ENCODE data around the gene CDK19. TPM values are rescaled to one million over a fixed set of nuclear protein-coding genes. Genes with fewer than 3 reads are reported as not detected.

The CDK19 gene
- total and polyA plus RNA-seq, 2 of the 13 experiments (the other 11 are each of a cell fraction or from before 2014, with no cell fraction given) = 13.4 to 27.0 TPM

GRCh38 chr6:110693994-110694393, 121.3 kb downstream of the CDK19 start:
- no peak overlapping the region for H3K9ac ChIP-seq (ENCODE audit: insufficient read depth, low read depth, low read length)
- H3K27me3 ChIP-seq (ENCODE audit: control insufficient read depth in 1 of 2, insufficient read depth in 2 of 2, low read length in 2 of 2) = no peaks in the 10 kb centered on the region
- no TSS peak for BruUV-seq (replicated peaks)
- no peak overlapping the region for H3K27ac ChIP-seq (ENCODE audit: extremely low read length, insufficient read depth, low read length)
- TF ChIP-seq ZNF335 (CRISPR knock-in tag; IDR thresholded peaks at IDR 0.05) (no peak), CCDC6 (CRISPR knock-in tag; IDR thresholded peaks at IDR 0.05) (no peak)
- peaks cover 25% of the 10 kb centered on the region for H3K4me1 ChIP-seq (ENCODE audit: insufficient read depth, low read length)
- ATAC-seq (no peak), FAIRE-seq (no peak), DNase-seq (ENCODE audit: low spot score) (no peak)
- H3K9me3 ChIP-seq (ENCODE audit: low read length) = no peaks in the 10 kb centered on the region
- H3K4me3 ChIP-seq (replicated peaks in 1 of 3; ENCODE audit: insufficient read depth in 1 of 3, low read depth in 2 of 3, low read length in 3 of 3) = no peak overlapping the region
- ChIA-PET POLR2A (no interaction called here), CTCF (ENCODE audit: low intra/inter-chr PET ratio, low total read pairs) (no interaction called here)
- intact Hi-C loops (cut with micrococcal nuclease; ENCODE audit: unreplicated experiment) (no loop called here), in situ Hi-C loops (cut with HindIII; ENCODE audit: extremely low pct_ligation_motif_present, low pct_unique_long_range_greater_than_20kb) (loop anchor here (25.0 kb wide), 1 partner anchor 293 kb away; the partner anchor contains the start of gene RPF2)
- H3K36me3 ChIP-seq (replicated peaks in 1 of 2; ENCODE audit: control insufficient read depth in 1 of 2, insufficient read depth in 2 of 2, low read length in 2 of 2) = peaks cover 0 to 1% of the 10 kb centered on the region in 2 experiments; a peak in 1 of 5 replicates
- no peaks in the 10 kb centered on the region for H4K20me1 ChIP-seq (ENCODE audit: insufficient read depth, low read length)
- no peak overlapping the region for H2AFZ ChIP-seq (ENCODE audit: low read length)
- H3K4me2 ChIP-seq (ENCODE audit: low read depth, low read length) = no peak overlapping the region
- peaks cover 44% of the 10 kb centered on the region for H3K79me2 ChIP-seq (ENCODE audit: insufficient read depth, low read length)

DNA sequence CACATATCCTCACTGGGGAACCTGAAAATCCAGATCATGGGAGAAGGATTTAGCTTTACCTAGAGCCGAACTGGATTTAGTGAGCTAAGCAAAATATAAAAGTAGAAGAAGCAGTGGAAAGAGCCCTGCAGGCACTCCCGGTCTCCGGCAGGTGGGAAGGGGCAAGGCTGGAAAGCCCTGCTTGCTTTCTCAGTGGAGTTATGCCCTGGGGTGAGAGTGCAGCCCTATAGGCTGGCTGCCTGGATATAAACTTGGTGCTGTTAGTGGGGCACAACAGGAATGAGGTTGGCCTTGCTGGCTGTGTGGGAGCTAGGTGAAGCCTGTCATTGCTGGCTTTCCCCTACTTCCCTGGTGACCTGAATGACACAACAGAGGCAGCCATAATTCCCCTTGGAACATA, 122.0 kb downstream of the CDK19 start:
- ChIA-PET CTCF (ENCODE audit: low intra/inter-chr PET ratio, low total read pairs) (no interaction called here), POLR2A (interaction anchor here (0.6 kb wide), 1 partner anchor 13 kb away, joined by 3 read pairs; no protein-coding TSS in a partner anchor)
- WGBS (ENCODE audit: low lambda C conversion rate) = 98% methylated on average over 3 of the region's 3 CpGs
- Histone ChIP-seq H3K27me3 (ENCODE audit: control insufficient read depth in 1 of 2, insufficient read depth in 2 of 2, low read length in 2 of 2) (no peaks in the 10 kb centered on the region), H3K9me3 (ENCODE audit: low read length) (no peaks in the 10 kb centered on the region), H3K4me2 (ENCODE audit: low read depth, low read length) (no peak overlapping the region), H3K4me1 (ENCODE audit: insufficient read depth, low read length) (peaks cover 32% of the 10 kb centered on the region), H3K79me2 (ENCODE audit: insufficient read depth, low read length) (peaks cover 48% of the 10 kb centered on the region), H3K36me3 (replicated peaks in 1 of 2; ENCODE audit: control insufficient read depth in 1 of 2, insufficient read depth in 2 of 2, low read length in 2 of 2) (peaks cover 0 to 1% of the 10 kb centered on the region in 2 experiments; a peak in 1 of 5 replicates), H3K9ac (ENCODE audit: insufficient read depth, low read depth, low read length) (no peak overlapping the region), H3K4me3 (replicated peaks in 1 of 3; ENCODE audit: insufficient read depth in 1 of 3, low read depth in 2 of 3, low read length in 3 of 3) (no peak overlapping the region), H4K20me1 (ENCODE audit: insufficient read depth, low read length) (no peaks in the 10 kb centered on the region), H3K27ac (ENCODE audit: extremely low read length, insufficient read depth, low read length) (no peak overlapping the region), H2AFZ (ENCODE audit: low read length) (no peak overlapping the region)
- no TSS peak for BruUV-seq (replicated peaks)
- no peak for FAIRE-seq
- TF ChIP-seq NFE2 (CRISPR knock-in tag; IDR thresholded peaks at IDR 0.05) = no peak
- TF ChIP-seq, protein P1, sequence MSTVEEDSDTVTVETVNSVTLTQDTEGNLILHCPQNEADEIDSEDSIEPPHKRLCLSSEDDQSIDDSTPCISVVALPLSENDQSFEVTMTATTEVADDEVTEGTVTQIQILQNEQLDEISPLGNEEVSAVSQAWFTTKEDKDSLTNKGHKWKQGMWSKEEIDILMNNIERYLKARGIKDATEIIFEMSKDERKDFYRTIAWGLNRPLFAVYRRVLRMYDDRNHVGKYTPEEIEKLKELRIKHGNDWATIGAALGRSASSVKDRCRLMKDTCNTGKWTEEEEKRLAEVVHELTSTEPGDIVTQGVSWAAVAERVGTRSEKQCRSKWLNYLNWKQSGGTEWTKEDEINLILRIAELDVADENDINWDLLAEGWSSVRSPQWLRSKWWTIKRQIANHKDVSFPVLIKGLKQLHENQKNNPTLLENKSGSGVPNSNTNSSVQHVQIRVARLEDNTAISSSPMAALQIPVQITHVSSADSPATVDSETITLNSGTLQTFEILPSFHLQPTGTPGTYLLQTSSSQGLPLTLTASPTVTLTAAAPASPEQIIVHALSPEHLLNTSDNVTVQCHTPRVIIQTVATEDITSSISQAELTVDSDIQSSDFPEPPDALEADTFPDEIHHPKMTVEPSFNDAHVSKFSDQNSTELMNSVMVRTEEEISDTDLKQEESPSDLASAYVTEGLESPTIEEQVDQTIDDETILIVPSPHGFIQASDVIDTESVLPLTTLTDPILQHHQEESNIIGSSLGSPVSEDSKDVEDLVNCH (CRISPR knock-in tag; IDR thresholded peaks at IDR 0.05) = no peak
- no peak for TF ChIP-seq ZNF274 (CRISPR knock-in tag; IDR thresholded peaks at IDR 0.05)
- TF ChIP-seq ZNF124 (CRISPR knock-in tag; IDR thresholded peaks at IDR 0.05) = no peak
- no peak for TF ChIP-seq GTF3A (CRISPR knock-in tag; conservative IDR thresholded peaks at IDR 0.05)
- TF ChIP-seq MTA1 (CRISPR knock-in tag; IDR thresholded peaks at IDR 0.05; ENCODE audit: borderline replicate concordance) = no peak
- TF ChIP-seq ZNF780A (CRISPR knock-in tag; IDR thresholded peaks at IDR 0.05) = no peak
- in situ Hi-C loops (cut with HindIII; ENCODE audit: extremely low pct_ligation_motif_present, low pct_unique_long_range_greater_than_20kb) (loop anchor here (25.0 kb wide), 1 partner anchor 294 kb away; the partner anchor contains the start of gene RPF2), intact Hi-C loops (cut with micrococcal nuclease; ENCODE audit: unreplicated experiment) (no loop called here)
- no peak for ATAC-seq
- DNase-seq (ENCODE audit: low spot score) = no peak

All from HepG2 (cell line).